Keratinocyte (primary cell): Measurements from ENCODE around the gene GRIK4.

Source experiments
- CTCF ChIP-seq, 3 experiments: IDR thresholded peaks in 1 of 3; conservative IDR thresholded peaks in 1 of 3; optimal IDR thresholded peaks in 1 of 3; 2 replicates in 2 of 3; 3 replicates in 1 of 3; pipeline versions ENCODE3 to v1.5.1; 2011; ENCODE audit warnings: low read length in 3 of 3, mild to moderate bottlenecking in 3 of 3, moderate library complexity in 2 of 3, control low read depth in 1 of 3, inconsistent platforms in 1 of 3; ENCODE audit not compliant: insufficient read depth in 2 of 3; ENCODE audit errors: extremely low read depth in 1 of 3
- EZH2 ChIP-seq: IDR thresholded peaks from one replicate; pipeline ENCODE4 v1.6.1; 2012; ENCODE audit warnings: inconsistent platforms, mild to moderate bottlenecking, low read length, moderate library complexity

- TF ChIP-seq CTCF (optimal IDR thresholded peaks at IDR 0.05 in 1 of 3, IDR thresholded peaks at IDR 0.05 in 1 of 3, conservative IDR thresholded peaks at IDR 0.05 in 1 of 3; ENCODE audit: extremely low read depth in 1 of 3, insufficient read depth in 2 of 3, low read length in 3 of 3), result peak; percentile 68 to 81 (median 81)
- no peak for TF ChIP-seq EZH2
Measured at GRCh38 chr11:120929664-120930154, 418.2 kb downstream of the GRIK4 start.
